Measurements from ENCODE around the gene PDGFC. TPM values are rescaled to one million over a fixed set of nuclear protein-coding genes. Genes with fewer than 3 reads are reported as not detected.

Gene PDGFC
- total and polyA plus RNA-seq, 7 donors, result 3.0 to 44.4 (median 21.9) TPM

DNA sequence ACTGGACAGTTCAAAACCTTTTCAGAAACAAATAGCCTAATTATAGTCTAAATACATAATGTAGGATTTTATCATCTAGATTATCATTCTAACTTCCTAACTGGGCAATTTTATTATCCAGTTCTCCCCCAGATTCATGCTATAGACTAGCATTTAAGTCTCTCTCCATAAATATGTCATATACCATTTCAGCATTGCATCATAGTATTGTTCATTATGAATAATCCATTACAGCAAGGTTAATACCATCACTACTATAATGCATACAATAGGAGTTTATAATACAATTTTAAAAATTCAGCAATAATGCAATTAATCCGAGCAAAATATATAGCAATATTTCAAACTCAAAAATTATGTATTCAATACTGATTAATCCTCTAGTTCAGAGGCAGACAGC lies 77.4 kb downstream of the PDGFC start:
- Histone ChIP-seq H3K4me1 (peaks cover 0 to 27% (median 6%) of the 10 kb centered on the region in 4 donors), H3K9me3 (no peaks in the 10 kb centered on the region), H3K27ac (no peak overlapping the region), H3K36me3 (no peaks in the 10 kb centered on the region), H3K4me3 (no peak overlapping the region), H3K27me3 (no peaks in the 10 kb centered on the region)
- TF ChIP-seq CTCF (IDR thresholded peaks at IDR 0.05) (no peak), EP300 (IDR thresholded peaks at IDR 0.05) (no peak), POLR2A (IDR thresholded peaks at IDR 0.05) (no peak), POLR2AphosphoS5 (IDR thresholded peaks at IDR 0.05) (no peak)
- intact Hi-C loops (cut with DNase I), result no loop called here
- WGBS, 2 donors, result 91 to 93% methylated on average over 1 of the region's 1 CpG
- no peak for DNase-seq

DNA sequence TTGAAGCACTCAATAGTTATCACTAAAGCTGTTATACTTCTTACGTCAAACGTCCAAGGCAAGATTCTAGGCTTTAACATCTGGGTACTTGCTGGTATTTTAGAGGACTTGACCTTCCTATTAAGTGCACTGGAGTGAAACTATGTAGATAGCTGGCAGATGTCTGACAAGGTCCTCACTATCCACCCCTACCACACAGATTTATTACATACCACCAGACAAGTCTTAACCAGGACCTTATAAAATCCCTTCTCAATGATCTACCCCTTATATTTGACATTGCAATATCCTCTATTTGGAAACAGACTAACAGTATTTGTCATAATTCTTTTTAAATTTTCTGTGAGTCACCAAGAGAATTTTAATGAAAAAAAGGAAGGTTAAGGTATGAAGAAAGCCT lies 78.8 kb downstream of the PDGFC start:
- Histone ChIP-seq H3K4me1 (peaks cover 0 to 27% (median 6%) of the 10 kb centered on the region in 4 donors), H3K27me3 (no peaks in the 10 kb centered on the region), H3K9me3 (no peaks in the 10 kb centered on the region), H3K4me3 (no peak overlapping the region), H3K36me3 (no peaks in the 10 kb centered on the region), H3K27ac (no peak overlapping the region)
- no peak for DNase-seq
- 72 to 80% methylated on average over 2 of the region's 2 CpGs for WGBS, 2 donors
- intact Hi-C loops (cut with DNase I), result no loop called here
- no peak for TF ChIP-seq POLR2AphosphoS5 (IDR thresholded peaks at IDR 0.05)
- TF ChIP-seq POLR2A (IDR thresholded peaks at IDR 0.05), result no peak
- TF ChIP-seq EP300 (IDR thresholded peaks at IDR 0.05), result no peak
- TF ChIP-seq CTCF (IDR thresholded peaks at IDR 0.05), result no peak

DNA sequence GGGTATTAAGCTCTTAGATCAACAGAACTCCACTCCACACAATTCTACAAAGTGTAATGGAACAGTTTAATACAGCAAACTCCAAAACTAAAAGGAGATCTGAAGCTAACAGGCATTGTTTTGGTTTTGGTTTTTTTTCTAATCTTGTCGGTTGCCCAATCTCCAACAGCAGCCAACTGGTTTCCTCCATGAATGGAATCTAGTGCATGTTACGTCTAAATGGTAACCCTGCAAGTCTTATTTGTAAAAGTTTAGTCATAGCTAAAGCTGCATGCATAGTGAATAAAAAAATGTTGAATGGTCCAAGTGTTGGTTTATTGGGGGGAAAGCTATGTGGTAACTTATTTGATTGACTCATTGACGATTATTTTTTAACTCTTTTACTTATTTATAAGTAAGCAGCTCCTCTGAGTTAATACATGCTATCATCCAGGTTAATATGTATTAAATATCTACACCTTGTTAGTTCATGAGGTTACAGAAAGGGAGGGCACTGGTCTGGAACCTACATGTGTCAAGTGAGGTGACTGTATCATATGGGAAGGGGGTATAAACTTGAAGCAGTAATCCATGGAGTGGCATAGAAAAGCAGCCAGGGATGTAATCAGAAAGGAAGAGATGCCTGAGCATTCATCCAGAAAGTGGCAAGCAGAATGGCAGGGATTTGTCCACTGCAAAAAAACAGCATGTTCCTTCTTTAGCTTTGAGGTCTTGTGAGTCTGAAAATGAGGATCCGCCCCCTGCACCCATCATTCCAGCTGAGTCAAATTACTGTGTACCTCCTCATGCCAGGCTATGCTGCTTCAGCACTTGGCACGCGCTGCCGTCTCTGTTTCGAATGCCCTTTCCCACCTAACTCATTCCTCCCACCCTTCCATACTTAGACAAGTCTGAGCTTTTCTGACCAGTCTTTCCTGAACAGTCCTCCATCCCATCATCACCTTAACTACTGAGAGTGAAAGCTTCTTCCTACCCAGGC lies 81.7 kb downstream of the PDGFC start:
- intact Hi-C loops (cut with DNase I), result no loop called here
- no peaks in the 10 kb centered on the region for H3K9me3 ChIP-seq
- no peak overlapping the region for H3K4me3 ChIP-seq
- no peak overlapping the region for H3K27ac ChIP-seq
- DNase-seq, result peak; percentile 74
- peaks cover 0 to 22% (median 6%) of the 10 kb centered on the region in 4 donors for H3K4me1 ChIP-seq
- no peaks in the 10 kb centered on the region for H3K27me3 ChIP-seq
- H3K36me3 ChIP-seq, result no peaks in the 10 kb centered on the region
- 89 to 90% methylated on average over 8 of the region's 8 CpGs for WGBS, 2 donors
- TF ChIP-seq EP300 (IDR thresholded peaks at IDR 0.05) (no peak), CTCF (IDR thresholded peaks at IDR 0.05) (no peak), POLR2A (IDR thresholded peaks at IDR 0.05) (no peak), POLR2AphosphoS5 (IDR thresholded peaks at IDR 0.05) (no peak)

DNA sequence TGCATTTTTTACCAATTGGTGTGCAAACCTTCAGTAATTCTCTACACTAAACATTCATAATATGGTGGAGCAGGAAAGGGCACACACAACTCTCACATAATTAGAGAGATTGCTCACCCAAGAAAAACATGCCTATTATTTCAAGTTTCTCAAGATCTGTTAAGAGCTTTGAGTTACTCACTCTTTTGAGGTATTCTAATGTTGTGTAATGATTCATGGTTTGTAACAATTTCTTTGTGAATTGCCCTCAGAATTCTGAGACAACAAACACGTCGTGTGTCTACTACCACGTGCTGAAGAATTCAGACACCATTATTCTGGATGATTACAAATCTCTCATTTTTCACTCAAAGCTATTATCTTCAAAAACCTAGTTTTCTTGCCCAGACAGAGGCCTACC lies 82.8 kb downstream of the PDGFC start:
- Histone ChIP-seq H3K4me1 (peaks cover 0 to 22% (median 6%) of the 10 kb centered on the region in 4 donors), H3K27me3 (no peaks in the 10 kb centered on the region), H3K4me3 (no peak overlapping the region), H3K36me3 (no peaks in the 10 kb centered on the region), H3K27ac (no peak overlapping the region), H3K9me3 (no peaks in the 10 kb centered on the region)
- 89 to 93% methylated on average over 3 of the region's 3 CpGs for WGBS, 2 donors
- no peak for DNase-seq
- TF ChIP-seq POLR2AphosphoS5 (IDR thresholded peaks at IDR 0.05), result no peak
- TF ChIP-seq CTCF (IDR thresholded peaks at IDR 0.05), result no peak
- TF ChIP-seq EP300 (IDR thresholded peaks at IDR 0.05), result no peak
- no peak for TF ChIP-seq POLR2A (IDR thresholded peaks at IDR 0.05)
- intact Hi-C loops (cut with DNase I), result no loop called here
